HG02840 (cell line): ENCODE results near the gene RUSC1.
A peak's percentile ranks its signal among the peaks of the same experiment; 100 is the strongest.
"Not testable (repeated sequence)": the region's sequence is repeated elsewhere in the genome, so short reads cannot be mapped to it uniquely, and the experiment has no call there.

ENCODE experiments used
- ATAC-seq: cut with Tn5 transposase; IDR thresholded peaks from one replicate; pipeline ENCODE4 v1.9.1; 2021; ENCODE audit warnings: mild to moderate bottlenecking, moderate library complexity, moderate number of reproducible peaks; ENCODE audit not compliant: unreplicated experiment, low FRiP score

Gene RUSC1

DNA sequence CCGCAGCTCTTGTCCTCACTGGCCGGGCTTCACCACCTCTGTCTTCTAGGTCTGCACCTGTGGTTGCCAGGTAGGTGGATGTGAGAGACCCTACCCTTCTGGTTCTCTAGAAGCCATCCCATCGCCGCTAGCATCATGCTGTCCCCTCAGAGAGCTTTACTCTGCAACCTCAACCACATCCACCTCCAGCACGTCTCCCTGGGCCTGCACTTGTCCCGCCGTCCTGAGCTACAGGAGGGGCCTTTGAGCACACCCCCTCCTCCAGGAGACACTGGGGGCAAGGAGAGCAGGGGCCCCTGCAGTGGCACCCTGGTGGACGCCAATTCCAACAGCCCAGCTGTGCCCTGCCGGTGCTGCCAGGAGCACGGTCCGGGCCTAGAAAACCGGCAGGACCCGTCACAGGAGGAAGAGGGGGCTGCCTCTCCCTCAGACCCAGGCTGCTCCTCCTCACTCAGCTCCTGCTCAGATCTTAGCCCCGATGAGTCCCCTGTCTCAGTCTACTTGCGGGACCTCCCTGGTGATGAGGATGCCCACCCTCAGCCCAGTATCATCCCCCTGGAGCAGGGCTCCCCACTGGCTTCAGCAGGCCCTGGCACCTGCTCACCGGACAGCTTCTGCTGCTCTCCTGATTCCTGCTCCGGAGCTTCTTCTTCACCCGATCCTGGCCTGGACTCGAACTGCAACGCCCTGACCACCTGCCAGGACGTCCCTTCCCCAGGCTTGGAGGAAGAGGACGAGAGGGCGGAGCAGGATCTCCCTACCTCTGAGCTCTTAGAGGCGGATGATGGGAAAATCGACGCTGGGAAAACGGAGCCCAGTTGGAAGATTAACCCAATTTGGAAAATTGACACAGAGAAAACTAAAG, 1.2 kb downstream of the RUSC1 start:
- ATAC-seq: no peak

DNA sequence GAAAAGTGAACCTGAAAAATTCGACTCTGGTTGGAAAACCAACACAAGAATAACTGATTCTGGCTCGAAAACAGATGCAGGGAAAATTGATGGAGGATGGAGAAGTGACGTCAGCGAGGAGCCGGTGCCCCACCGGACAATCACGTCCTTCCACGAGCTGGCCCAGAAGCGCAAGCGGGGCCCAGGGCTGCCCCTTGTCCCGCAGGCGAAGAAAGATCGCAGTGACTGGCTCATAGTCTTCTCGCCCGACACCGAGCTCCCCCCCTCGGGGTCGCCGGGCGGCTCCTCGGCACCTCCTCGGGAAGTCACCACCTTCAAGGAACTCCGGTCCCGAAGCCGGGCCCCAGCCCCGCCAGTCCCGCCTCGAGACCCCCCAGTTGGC, 1.9 kb downstream of the RUSC1 start:
- ATAC-seq: no peak

DNA sequence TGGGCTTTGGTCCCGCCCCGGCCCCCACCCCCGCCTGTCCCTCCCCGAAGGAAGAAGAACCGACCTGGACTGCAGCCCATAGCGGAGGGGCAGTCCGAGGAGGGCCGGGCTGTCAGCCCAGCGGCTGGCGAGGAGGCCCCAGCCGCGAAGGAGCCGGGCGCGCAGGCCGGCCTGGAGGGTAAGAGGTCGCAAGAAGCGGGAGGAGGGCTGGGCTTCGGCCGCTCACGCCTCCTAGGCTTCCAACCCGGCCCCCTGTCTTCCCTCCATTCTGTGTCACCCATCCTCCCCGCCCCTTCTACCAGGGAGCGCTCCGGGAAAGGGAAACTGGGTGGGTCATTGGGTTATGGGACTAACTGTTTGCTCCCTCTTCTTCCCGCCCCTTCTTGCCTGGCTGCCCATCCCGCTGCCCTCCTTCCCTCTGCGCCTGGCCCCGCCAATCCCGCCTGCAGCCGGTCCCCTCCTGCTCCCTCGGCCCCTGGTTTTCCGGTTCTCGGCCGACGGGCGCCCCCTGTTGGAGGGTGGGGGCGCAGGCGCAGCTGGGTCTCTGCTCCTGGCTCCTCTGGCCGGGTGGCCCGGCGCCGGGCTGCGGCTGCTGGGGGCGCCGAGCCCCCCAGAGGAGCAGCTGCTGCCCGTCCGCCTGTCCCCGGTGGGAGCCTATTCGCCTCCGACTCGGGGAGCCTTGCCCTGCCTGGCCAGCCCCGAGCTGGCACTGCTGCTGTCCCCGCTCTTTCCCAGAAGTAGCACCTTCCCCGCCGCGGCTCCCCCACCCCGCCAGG, 2.4 kb downstream of the RUSC1 start:
- ATAC-seq: peak; percentile 40

DNA sequence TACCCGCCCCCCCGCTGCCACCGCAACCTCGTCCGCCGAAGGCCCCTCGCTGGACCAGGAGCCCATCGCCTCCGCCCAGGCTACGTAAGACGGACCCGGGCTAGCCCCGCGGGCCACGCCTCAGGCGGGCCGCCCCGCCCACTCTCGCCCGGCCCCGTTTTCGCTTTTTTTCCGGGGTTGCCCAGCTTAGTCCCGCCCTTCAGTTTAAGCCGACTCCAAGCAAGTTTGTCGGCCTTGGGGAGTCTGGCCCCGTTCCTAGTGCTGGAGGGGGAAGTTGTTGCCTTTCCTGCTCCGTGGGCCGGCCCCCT, 3.0 kb downstream of the RUSC1 start:
- peak; percentile 42 for ATAC-seq

DNA sequence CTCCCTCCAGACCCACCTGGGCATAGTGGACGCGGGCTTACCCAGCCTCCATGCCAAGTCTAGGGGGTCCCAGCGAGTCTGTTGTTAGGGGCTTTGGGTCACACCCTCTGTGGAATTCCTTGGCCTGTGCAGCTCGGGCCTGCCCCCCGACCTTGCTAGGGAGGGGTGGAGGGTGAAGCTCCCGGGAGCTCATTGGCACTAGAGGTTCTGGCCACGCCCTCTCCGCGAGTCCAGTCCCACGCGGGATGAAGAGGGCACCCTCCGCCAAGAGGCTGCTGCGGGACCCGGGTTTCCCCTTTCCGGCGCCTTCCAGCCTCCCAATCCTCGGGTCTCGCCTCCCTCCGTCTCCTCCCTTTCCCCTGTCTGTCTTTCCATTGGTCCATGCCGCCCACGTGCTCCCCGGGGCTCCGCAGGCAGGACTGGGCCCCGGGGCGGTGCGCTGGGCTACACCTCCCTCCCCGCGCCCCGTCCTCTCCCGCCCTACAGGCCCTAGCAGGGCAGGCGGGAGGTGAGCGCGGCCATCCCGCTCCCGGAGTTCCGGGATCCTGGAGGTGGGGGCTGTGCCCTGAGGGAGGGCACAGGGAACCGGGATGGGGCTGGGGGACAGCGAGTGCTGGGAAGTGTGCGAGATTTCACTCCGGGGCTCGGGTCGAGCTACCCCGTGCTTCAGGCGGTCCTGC, 3.5 kb downstream of the RUSC1 start:
- peak; percentile 57 for ATAC-seq

DNA sequence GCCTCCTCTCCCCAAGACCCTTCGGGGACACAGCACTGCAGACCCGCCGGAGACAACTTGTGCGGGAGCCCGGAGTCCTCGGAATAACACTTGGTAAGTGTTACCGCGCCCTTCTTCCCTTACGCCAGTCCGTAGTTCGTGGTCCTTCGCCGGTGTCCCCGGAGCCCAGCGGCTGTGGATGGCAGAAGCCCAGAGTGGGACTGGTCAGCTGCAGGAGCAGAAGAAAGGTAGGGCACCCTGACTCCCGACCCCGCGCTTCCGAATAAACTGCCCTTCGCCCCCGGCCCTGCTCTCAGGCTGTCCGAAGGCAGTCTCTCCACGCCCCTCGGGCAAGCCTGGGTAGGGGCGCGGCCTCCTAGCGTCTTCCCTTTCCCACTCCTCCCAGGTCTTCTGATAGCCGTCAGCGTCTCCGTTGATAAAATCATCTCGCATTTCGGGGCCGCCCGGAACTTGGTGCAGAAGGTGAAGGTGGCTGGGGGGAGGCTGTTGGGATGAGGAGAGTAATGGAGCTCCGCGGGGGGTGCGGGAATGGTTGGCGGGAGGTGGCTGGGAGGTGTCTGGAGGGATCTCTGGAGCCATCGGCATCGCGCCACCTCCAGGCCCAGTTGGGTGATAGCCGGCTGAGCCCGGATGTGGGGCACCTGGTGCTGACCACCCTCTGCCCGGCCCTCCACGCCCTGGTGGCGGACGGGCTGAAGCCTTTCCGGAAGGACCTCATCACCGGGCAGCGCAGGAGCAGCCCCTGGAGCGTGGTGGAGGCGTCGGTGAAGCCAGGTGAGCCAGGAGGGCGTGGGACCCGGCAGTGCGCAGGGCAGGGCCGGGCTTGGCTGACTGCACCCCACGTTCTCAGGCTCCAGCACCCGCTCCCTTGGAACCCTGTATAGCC, 4.3 kb downstream of the RUSC1 start:
- no peak for ATAC-seq

DNA sequence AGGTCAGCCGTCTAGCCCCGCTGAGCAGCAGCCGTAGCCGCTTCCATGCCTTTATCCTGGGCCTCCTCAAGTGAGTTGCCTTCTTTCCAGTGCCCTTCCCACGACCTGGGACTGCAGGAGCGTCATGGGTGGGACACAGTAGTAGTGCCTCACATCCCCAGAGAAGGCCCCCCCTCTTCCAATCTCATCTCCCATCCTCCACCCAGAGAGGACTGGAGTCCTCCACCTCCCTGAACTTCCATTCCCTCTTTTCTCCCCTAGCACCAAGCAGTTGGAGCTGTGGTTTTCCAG, 4.9 kb downstream of the RUSC1 start:
- ATAC-seq: no peak

DNA sequence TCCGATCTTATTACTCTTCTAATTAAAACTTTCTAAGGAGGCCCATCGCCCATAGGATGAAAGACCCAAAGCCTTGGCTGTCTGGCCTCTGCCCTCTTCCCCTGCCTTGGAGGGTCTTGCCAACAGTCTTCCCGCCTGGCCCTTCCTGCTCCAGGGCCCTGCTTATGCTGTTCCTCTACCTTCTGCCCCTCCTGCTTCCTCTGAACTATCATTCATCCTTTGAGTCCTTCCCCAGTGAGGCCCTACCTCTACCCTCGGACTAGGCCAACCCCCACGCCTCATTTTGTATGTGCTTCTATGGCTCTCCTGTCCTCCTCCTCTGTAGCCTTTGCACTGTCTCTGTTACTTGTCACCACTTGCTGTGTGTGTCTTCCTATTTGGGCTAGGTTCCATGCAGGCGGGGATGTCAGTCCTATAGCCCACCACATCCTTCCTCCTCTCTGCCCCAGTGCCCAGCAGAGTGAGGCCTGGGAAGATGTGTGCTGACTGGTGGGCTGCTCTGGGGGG, 5.4 kb downstream of the RUSC1 start:
- no peak for ATAC-seq

DNA sequence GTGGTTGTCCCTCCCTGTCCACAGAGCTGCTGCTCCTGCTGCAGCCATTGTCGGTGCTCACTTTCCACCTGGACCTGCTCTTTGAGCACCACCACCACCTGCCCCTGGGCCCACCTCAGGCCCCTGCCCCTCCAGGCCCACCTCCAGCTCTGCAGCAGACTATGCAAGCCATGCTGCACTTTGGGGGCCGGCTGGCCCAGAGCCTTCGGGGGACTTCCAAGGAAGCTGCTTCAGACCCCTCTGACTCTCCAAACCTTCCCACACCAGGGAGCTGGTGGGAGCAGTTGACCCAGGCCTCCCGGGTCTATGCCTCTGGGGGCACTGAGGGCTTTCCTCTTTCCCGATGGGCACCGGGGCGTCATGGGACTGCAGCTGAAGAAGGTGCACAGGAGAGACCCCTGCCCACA, 5.9 kb downstream of the RUSC1 start:
- no peak for ATAC-seq

DNA sequence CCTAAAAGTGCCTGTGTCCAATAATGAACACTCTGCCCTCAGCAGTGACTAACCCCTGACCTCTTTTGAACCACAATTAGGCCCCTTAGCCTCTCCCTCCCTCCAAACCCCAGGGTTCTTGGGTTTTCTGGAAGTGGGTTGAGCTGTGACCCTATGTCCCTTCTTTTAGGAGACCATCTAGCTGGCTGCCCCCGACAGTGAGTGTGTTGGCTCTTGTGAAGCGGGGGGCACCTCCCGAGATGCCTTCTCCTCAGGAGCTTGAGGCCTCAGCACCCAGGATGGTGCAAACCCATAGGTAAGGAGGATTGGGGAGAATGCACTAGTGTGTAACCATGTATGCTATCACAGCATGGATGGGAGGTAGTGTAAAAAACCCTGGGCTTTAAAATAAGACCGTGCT, 7.3 kb downstream of the RUSC1 start:
- no peak for ATAC-seq

DNA sequence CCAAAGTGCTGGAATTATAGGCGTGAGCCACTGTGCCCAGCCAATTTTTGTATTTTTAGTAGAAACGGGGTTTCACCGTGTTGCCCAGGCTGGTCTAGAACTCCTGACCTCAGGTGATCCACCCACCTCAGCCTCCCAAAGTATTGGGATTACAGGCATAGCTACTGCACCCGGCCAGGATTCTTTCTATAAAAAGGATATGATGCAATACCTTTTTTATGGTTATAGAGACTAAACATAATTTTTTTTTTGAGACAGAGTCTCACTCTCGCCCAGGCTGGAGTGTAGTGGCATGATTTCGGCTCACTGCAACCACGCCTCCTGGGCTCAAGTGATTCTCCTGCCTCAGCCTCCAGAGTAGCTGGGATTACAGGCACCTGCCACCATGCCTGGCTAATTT, 8.2 kb downstream of the RUSC1 start:
- ATAC-seq: not testable (repeated sequence)

DNA sequence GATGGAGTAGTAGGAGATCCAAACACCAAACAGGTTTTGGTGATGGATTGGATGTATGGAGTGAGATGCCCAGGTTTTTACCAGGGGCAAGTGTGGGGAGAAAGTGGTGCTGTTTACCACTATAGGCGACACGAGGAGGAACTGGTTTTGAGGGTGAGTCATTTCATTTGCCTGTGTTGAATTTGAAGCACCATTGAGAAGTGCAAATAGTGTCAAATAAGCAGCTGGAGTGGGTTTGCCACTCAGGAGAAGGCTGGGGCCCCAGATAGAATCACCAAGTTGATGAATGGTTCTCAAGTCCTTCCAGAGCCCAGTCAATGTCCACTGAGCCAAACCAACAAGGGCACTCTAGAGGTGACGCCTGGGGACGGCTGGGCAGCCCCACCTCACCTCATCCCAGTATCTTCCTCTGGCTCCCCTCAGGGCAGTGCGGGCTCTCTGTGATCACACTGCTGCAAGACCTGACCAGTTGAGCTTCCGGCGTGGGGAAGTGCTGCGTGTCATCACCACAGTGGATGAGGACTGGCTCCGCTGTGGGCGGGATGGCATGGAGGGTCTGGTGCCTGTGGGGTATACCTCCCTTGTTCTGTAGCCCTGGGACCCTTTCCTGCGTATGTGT, 9.4 kb downstream of the RUSC1 start:
- ATAC-seq: no peak

DNA sequence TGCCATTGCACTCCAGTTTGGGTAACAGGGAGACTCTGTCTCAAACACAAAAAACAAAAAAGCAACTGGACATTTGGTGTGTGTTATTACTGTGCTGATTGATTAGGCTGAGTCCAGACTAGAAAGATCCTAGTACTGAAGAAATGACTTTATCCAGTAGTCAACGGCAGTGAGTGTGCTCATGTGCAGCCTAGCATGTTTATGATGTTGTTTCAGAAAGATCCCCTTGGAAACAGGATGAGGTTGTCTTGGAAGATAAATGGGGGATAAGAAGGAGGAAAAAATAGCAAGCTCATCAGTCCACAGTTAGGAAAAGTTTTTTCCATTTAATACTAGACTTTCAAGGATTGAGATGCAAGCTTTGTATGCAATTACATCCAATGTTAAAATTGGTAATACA, 14.3 kb downstream of the RUSC1 start:
- no peak for ATAC-seq

DNA sequence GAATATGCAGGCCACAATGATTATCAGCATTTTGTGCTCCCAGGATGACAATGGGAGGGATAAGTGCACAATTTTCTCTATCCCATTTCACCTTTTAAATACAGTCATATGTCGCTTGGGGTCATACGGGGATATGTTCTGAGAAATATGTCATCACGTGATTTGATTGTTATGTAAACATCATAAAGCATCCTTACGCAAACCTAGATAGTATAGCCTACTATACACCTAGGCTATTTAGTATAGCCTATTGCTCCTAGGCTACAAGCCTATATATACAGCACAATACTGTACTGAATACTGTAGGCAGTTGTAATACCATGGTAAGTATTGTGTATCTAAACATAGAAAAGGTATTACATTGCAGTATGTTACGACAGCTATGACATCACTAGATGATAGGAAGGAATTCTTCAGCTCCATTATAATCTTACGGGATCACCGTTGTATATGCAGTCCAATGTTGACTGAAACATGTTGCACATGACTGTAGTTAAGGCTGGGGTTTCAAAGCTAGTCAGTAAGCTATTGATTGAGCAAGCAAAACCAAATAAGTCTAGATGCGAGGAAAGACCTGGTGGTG, 18.9 kb downstream of the RUSC1 start:
- ATAC-seq: no peak

DNA sequence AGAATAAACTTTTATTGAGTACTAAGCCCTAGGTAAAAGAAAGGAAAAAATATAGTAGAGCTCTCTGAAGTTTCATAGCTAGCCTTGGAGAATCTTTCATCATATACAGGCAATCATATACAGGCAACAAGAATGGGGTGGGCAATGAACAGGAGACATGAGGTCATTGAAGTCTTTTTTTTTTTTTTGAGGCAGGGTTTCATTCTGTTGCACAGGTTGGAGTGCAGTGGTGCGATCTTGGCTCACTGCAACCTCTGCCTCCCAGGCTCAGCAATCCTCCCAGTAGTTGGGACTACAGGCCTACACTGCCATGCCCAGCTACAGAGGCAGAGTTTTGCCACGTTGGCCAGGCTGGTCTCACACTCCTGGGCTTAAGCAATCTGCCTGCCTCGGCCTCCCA, 22.1 kb downstream of the RUSC1 start:
- ATAC-seq: no peak

DNA sequence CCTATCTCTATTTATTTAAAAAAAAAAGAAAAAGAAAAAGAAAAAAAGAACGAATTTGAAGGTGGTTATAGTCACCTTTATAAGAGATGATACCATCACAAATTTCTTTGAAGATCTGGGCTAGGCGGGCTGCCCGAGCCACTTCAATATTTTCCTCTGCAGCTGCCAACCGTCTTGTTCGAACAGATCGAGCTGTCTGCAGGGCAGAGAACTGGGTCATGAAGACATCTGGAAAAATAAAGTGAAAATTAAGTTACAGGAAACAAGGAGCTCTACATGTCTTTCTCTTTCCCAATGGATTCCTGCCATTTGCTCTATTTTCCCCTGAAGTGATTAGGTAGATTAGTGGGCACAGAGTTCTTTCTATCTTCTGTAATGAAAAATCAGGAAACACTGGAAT, 31.9 kb downstream of the RUSC1 start:
- ATAC-seq: no peak

DNA sequence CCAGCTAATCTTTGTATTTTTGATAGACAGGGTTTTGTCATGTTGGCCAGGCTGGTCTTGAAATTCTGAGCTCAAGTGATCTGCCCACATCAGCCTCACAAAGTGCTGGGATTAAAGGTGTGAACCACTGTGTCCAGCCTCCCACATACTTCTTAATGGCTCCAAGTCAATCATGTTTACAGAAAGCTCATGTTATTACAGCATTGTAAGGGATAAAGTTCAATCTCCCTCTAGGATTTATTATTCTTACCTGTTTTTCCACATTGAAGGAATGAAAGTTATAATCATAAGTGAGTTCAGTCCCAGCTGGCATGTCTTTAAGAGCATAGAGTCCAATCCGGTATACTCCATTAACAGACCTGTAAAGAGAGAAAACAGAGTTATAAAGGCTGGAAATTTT, 39.4 kb downstream of the RUSC1 start:
- no peak for ATAC-seq

DNA sequence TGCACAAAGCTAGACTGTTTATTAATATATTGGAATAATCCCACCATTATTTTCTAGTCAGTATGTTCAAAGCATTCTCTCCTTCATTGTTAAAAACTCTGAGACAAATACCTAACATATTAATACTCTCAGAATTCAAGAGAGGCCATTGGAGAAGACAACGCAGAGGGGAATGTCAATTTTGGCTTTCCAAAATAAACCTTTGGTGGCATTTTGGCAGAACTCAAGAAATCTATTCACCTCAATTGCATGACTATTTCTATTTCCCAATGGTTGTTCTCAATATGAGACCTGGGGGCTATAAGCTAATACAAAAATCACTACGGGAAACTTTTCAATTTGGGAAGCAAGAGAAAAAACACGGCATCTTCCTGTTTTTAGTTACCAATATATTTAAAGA, 58.5 kb downstream of the RUSC1 start:
- no peak for ATAC-seq

DNA sequence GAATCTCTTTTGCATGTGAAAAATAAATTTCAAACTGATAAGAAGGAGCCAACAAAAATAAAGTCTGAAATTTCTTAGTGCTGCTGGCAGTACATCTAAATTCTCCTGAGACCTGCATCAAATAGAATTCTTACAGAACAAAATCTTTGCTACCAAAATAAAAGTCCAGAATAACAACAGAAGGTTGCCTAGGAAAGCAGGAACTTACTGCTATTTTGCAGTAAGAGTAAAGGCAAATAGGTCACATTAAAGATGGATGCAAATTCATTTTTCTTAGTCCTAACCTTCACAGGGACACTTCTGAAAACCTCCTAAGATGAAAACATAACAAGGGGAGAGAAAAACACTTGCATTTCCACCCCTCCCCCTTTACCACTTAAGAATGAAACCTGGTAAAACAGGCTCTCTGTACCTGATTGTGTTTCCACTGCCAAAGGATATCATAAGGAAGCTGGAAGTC, 59.0 kb downstream of the RUSC1 start:
- no peak for ATAC-seq
